ENCODE data around the gene ABLIM1. TPM values are rescaled to one million over a fixed set of nuclear protein-coding genes. Genes with fewer than 3 reads are reported as not detected.

Gene ABLIM1
- total RNA-seq, 1 experiment from 2014 or later: 34.0 TPM

DNA sequence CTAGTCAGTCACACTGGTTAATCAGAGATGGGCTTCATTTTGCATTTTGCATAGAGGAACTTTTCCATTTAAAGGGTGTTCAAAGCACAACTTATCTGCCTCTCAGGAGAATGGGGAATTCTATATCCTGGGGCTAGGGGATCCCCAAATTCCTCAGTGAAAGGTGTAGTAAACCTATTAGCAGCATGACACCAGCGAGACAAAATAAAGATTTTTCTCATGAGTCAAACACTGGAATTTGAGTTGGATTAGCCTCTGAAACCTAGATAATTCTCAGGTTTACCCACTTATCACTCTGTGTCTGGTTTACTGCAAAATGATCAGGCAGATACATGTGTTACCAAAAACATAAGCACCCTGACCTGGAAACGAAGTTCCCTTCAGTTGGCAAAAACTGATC lies 255.8 kb downstream of the ABLIM1 start:
- BruUV-seq (replicated peaks): no TSS peak
- H3K4me3 ChIP-seq (ENCODE audit: low read depth, low read length, poor library complexity, severe bottlenecking): no peak overlapping the region
- H3K27ac ChIP-seq (ENCODE audit: low read depth, low read length, poor library complexity, severe bottlenecking): no peak overlapping the region
- ChIA-PET POLR2A (ENCODE audit: low non-redundant PET) (no interaction called here), CTCF (interaction anchor here (1.0 kb wide), 1 partner anchor 98 kb away, joined by 3 read pairs; no protein-coding TSS in a partner anchor)
- H3K9me3 ChIP-seq (ENCODE audit: low read depth, low read length, poor library complexity, severe bottlenecking): no peaks in the 10 kb centered on the region
- peaks cover 89% of the 10 kb centered on the region for H3K27me3 ChIP-seq (replicated peaks; ENCODE audit: insufficient read depth, low read depth, low read length, poor library complexity)
- no peaks in the 10 kb centered on the region for H3K36me3 ChIP-seq (ENCODE audit: insufficient read depth, low read length, poor library complexity, severe bottlenecking)
- intact Hi-C loops (cut with micrococcal nuclease; ENCODE audit: unreplicated experiment): no loop called here
- no peak for DNase-seq (ENCODE audit: low spot score)
- H3K4me1 ChIP-seq (ENCODE audit: insufficient read depth, low read length, poor library complexity, severe bottlenecking): no peaks in the 10 kb centered on the region
- no peak for TF ChIP-seq EZH2 (IDR thresholded peaks at IDR 0.05; ENCODE audit: borderline replicate concordance, low read depth, low read length, poor library complexity, severe bottlenecking)
- TF ChIP-seq, protein P1, sequence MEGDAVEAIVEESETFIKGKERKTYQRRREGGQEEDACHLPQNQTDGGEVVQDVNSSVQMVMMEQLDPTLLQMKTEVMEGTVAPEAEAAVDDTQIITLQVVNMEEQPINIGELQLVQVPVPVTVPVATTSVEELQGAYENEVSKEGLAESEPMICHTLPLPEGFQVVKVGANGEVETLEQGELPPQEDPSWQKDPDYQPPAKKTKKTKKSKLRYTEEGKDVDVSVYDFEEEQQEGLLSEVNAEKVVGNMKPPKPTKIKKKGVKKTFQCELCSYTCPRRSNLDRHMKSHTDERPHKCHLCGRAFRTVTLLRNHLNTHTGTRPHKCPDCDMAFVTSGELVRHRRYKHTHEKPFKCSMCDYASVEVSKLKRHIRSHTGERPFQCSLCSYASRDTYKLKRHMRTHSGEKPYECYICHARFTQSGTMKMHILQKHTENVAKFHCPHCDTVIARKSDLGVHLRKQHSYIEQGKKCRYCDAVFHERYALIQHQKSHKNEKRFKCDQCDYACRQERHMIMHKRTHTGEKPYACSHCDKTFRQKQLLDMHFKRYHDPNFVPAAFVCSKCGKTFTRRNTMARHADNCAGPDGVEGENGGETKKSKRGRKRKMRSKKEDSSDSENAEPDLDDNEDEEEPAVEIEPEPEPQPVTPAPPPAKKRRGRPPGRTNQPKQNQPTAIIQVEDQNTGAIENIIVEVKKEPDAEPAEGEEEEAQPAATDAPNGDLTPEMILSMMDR (conservative IDR thresholded peaks at IDR 0.05; ENCODE audit: low read depth, low read length): no peak

DNA sequence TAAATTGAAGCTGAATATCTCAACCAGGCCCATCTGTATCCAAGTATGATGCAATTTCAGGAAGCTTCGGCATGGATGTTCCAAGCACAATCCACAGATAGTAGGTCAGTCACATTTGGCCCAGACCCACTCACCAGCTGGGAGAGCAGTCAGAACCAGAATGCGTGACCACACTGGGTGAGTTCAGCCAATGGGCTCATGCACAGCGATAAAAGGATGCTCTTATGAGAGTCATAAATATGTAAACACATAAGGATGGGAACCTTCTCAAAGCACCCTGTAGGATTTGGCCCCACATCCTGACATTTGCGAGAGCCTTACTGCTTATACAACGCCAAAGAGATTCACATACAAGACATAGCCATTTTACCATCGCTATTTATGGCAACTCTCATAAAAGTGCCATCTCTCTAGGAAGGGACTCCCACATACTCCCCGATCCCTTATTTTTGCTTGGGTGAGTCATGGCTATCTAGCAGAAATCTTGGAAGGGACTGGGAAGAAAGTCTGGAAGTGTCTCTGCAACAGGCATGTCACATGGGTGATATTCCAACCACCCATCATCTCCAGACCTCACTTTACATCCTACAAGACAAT lies 256.8 kb downstream of the ABLIM1 start:
- CTCF ChIA-PET: interaction anchor here (1.0 kb wide), 1 partner anchor 97 kb away, joined by 3 read pairs; no protein-coding TSS in a partner anchor
- Histone ChIP-seq H3K27ac (ENCODE audit: low read depth, low read length, poor library complexity, severe bottlenecking) (no peak overlapping the region), H3K27me3 (replicated peaks; ENCODE audit: insufficient read depth, low read depth, low read length, poor library complexity) (peaks cover 98% of the 10 kb centered on the region), H3K9me3 (ENCODE audit: low read depth, low read length, poor library complexity, severe bottlenecking) (no peaks in the 10 kb centered on the region), H3K4me3 (ENCODE audit: low read depth, low read length, poor library complexity, severe bottlenecking) (no peak overlapping the region), H3K36me3 (ENCODE audit: insufficient read depth, low read length, poor library complexity, severe bottlenecking) (no peaks in the 10 kb centered on the region), H3K4me1 (ENCODE audit: insufficient read depth, low read length, poor library complexity, severe bottlenecking) (no peaks in the 10 kb centered on the region)
- TF ChIP-seq, protein P1 (conservative IDR thresholded peaks at IDR 0.05; ENCODE audit: low read depth, low read length): no peak
- BruUV-seq (replicated peaks): no TSS peak
- DNase-seq (ENCODE audit: low spot score): no peak
- intact Hi-C loops (cut with micrococcal nuclease; ENCODE audit: unreplicated experiment): no loop called here
- POLR2A ChIA-PET (ENCODE audit: low non-redundant PET): no interaction called here

GRCh38 chr10:114400091-114400490 lies 258.0 kb downstream of the ABLIM1 start:
- DNase-seq (ENCODE audit: low spot score): no peak
- H3K4me1 ChIP-seq (ENCODE audit: insufficient read depth, low read length, poor library complexity, severe bottlenecking): no peaks in the 10 kb centered on the region
- H3K4me3 ChIP-seq (ENCODE audit: low read depth, low read length, poor library complexity, severe bottlenecking): no peak overlapping the region
- no peak overlapping the region for H3K27ac ChIP-seq (ENCODE audit: low read depth, low read length, poor library complexity, severe bottlenecking)
- POLR2A ChIA-PET (ENCODE audit: low non-redundant PET): no interaction called here
- CTCF ChIA-PET: no interaction called here
- no TSS peak for BruUV-seq (replicated peaks)
- no peak for TF ChIP-seq EZH2 (IDR thresholded peaks at IDR 0.05; ENCODE audit: borderline replicate concordance, low read depth, low read length, poor library complexity, severe bottlenecking)
- TF ChIP-seq, protein P1 (conservative IDR thresholded peaks at IDR 0.05; ENCODE audit: low read depth, low read length): no peak
- no peaks in the 10 kb centered on the region for H3K9me3 ChIP-seq (ENCODE audit: low read depth, low read length, poor library complexity, severe bottlenecking)
- H3K36me3 ChIP-seq (ENCODE audit: insufficient read depth, low read length, poor library complexity, severe bottlenecking): no peaks in the 10 kb centered on the region
- intact Hi-C loops (cut with micrococcal nuclease; ENCODE audit: unreplicated experiment): no loop called here
- H3K27me3 ChIP-seq (replicated peaks; ENCODE audit: insufficient read depth, low read depth, low read length, poor library complexity): peaks cover 99% of the 10 kb centered on the region
